ENCODE measurements around the gene ACSL1. TPM values are rescaled to one million over a fixed set of nuclear protein-coding genes. Genes with fewer than 3 reads are reported as not detected.

ACSL1 gene
- polyA plus RNA-seq, 2 of the 4 experiments (the other 2 are of a cell fraction) = 10.0 to 12.4 TPM

GRCh38 chr4:184796906-184797305, 28.9 kb downstream of the ACSL1 start:
- peaks cover 10% of the 10 kb centered on the region for H3K4me1 ChIP-seq
- CTCF ChIA-PET = interaction anchor here (2.1 kb wide), 1 partner anchor 10 kb away, joined by 4 read pairs; no protein-coding TSS in a partner anchor
- POLR2A ChIA-PET = no interaction called here
- H3K9me3 ChIP-seq = no peaks in the 10 kb centered on the region
- FAIRE-seq = no peak
- H3K4me2 ChIP-seq = no peak overlapping the region
- H3K27ac ChIP-seq = no peak overlapping the region
- DNase-seq (ENCODE audit: low read depth in 1 of 2, low spot score in 1 of 2) = no peak
- TF ChIP-seq NFE2L2 (conservative IDR thresholded peaks at IDR 0.05; ENCODE audit: low read length) (no peak), CHD4 (IDR thresholded peaks at IDR 0.05; ENCODE audit: borderline replicate concordance) (no peak), MAZ (IDR thresholded peaks at IDR 0.05; ENCODE audit: borderline replicate concordance, low read depth, low read length) (no peak), CHD2 (IDR thresholded peaks at IDR 0.05; ENCODE audit: low read length, partially characterized antibody) (no peak), POLR2A (IDR thresholded peaks at IDR 0.05; ENCODE audit: low read length) (no peak), KDM5A (IDR thresholded peaks at IDR 0.05) (no peak), BHLHE40 (IDR thresholded peaks at IDR 0.05; ENCODE audit: low read depth, low read length) (no peak), EP300 (IDR thresholded peaks at IDR 0.05) (no peak), ZFP36 (IDR thresholded peaks at IDR 0.05; ENCODE audit: borderline replicate concordance, partially characterized antibody) (no peak), EHF (CRISPR knock-in tag; IDR thresholded peaks at IDR 0.05) (no peak), JUNB (IDR thresholded peaks at IDR 0.05) (no peak)
- TF ChIP-seq, protein P1, sequence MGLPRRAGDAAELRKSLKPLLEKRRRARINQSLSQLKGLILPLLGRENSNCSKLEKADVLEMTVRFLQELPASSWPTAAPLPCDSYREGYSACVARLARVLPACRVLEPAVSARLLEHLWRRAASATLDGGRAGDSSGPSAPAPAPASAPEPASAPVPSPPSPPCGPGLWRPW (IDR thresholded peaks at IDR 0.05) = no peak
- H3K4me3 ChIP-seq = no peak overlapping the region
- WGBS (ENCODE audit: missing lambda C conversion rate) = 85% methylated on average over 9 of the region's 9 CpGs
- ATAC-seq = no peak

- CTCF ChIA-PET = interaction anchor here (0.8 to 2.1 kb wide), 2 partner anchors 8 to 30 kb away, joined by 3 to 4 read pairs; no protein-coding TSS in a partner anchor
- TF ChIP-seq POLR2A (IDR thresholded peaks at IDR 0.05; ENCODE audit: low read length) (no peak), TFCP2L1 (CRISPR knock-in tag; IDR thresholded peaks at IDR 0.05) (no peak), MAZ (IDR thresholded peaks at IDR 0.05; ENCODE audit: borderline replicate concordance, low read depth, low read length) (no peak), HOXA7 (CRISPR knock-in tag; IDR thresholded peaks at IDR 0.05) (no peak), CBX2 (IDR thresholded peaks at IDR 0.05; ENCODE audit: borderline replicate concordance, low read depth) (no peak), JUNB (IDR thresholded peaks at IDR 0.05) (no peak)
- no peaks in the 10 kb centered on the region for H3K9me3 ChIP-seq
- DNase-seq (ENCODE audit: low read depth in 1 of 2, low spot score in 1 of 2) (no peak), ATAC-seq (no peak), FAIRE-seq (no peak)
- POLR2A ChIA-PET = no interaction called here
- 90% methylated on average over 9 of the region's 9 CpGs for WGBS (ENCODE audit: missing lambda C conversion rate)
- no peak overlapping the region for H3K27ac ChIP-seq
- H3K4me2 ChIP-seq = no peak overlapping the region
- peaks cover 10% of the 10 kb centered on the region for H3K4me1 ChIP-seq
- H3K4me3 ChIP-seq = no peak overlapping the region
These were observed 30.4 kb downstream of the ACSL1 start for GRCh38 chr4:184795214-184795844.

DNA sequence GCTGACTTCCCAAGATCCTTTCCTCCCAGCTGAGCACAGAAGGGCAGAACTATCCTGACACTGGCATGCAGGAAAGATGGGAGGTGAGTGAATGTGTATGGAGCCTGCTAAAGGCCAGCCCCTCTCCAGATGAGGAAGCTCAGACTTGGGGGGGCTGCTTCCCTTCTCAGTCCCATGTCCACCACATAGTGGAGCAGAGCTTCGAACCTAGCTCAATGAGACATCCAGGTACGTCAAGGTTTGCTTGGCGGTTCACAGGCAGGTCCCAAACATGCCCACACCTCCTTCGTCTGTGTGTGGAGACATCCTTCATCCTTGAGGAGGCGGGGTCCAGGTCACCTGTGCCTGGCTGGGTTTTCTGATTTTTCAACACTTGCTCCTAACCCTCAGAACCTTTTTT, 31.3 kb downstream of the ACSL1 start:
- Histone ChIP-seq H3K4me1 (peaks cover 10% of the 10 kb centered on the region), H3K27ac (no peak overlapping the region; a peak in 1 of 6 replicates), H3K9me3 (no peaks in the 10 kb centered on the region), H3K4me2 (no peak overlapping the region), H3K4me3 (no peak overlapping the region)
- 88% methylated on average over 5 of the region's 5 CpGs for WGBS (ENCODE audit: missing lambda C conversion rate)
- FAIRE-seq (no peak), ATAC-seq (no peak), DNase-seq (ENCODE audit: low read depth in 1 of 2, low spot score in 1 of 2) (no peak)
- ChIA-PET CTCF (no interaction called here), POLR2A (no interaction called here)
- no peak for TF ChIP-seq CTCF (IDR thresholded peaks at IDR 0.05)
- TF ChIP-seq, protein P2, sequence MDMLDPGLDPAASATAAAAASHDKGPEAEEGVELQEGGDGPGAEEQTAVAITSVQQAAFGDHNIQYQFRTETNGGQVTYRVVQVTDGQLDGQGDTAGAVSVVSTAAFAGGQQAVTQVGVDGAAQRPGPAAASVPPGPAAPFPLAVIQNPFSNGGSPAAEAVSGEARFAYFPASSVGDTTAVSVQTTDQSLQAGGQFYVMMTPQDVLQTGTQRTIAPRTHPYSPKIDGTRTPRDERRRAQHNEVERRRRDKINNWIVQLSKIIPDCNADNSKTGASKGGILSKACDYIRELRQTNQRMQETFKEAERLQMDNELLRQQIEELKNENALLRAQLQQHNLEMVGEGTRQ (IDR thresholded peaks at IDR 0.05) = no peak
- TF ChIP-seq ATOH8 (CRISPR knock-in tag; IDR thresholded peaks at IDR 0.05; ENCODE audit: low read depth) = no peak
- no peak for TF ChIP-seq CEBPB (IDR thresholded peaks at IDR 0.05)
- no peak for TF ChIP-seq FOSL2 (IDR thresholded peaks at IDR 0.05)
- TF ChIP-seq FOSL2 (CRISPR knock-in tag; IDR thresholded peaks at IDR 0.05) = no peak
- TF ChIP-seq, protein P3, sequence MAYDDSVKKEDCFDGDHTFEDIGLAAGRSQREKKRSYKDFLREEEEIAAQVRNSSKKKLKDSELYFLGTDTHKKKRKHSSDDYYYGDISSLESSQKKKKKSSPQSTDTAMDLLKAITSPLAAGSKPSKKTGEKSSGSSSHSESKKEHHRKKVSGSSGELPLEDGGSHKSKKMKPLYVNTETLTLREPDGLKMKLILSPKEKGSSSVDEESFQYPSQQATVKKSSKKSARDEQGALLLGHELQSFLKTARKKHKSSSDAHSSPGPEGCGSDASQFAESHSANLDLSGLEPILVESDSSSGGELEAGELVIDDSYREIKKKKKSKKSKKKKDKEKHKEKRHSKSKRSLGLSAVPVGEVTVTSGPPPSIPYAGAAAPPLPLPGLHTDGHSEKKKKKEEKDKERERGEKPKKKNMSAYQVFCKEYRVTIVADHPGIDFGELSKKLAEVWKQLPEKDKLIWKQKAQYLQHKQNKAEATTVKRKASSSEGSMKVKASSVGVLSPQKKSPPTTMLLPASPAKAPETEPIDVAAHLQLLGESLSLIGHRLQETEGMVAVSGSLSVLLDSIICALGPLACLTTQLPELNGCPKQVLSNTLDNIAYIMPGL (CRISPR knock-in tag; IDR thresholded peaks at IDR 0.05; ENCODE audit: borderline replicate concordance) = no peak
- TF ChIP-seq ZSCAN20 (CRISPR knock-in tag; IDR thresholded peaks at IDR 0.05) = no peak
- TF ChIP-seq ZNF302 (CRISPR knock-in tag; IDR thresholded peaks at IDR 0.05) = no peak
- TF ChIP-seq ZC3H11A (IDR thresholded peaks at IDR 0.05) = no peak
- TF ChIP-seq CHD2 (IDR thresholded peaks at IDR 0.05; ENCODE audit: low read length, partially characterized antibody) = no peak
- TF ChIP-seq, protein P4, sequence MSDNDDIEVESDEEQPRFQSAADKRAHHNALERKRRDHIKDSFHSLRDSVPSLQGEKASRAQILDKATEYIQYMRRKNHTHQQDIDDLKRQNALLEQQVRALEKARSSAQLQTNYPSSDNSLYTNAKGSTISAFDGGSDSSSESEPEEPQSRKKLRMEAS (IDR thresholded peaks at IDR 0.05) = no peak
- no peak for TF ChIP-seq HDAC2 (IDR thresholded peaks at IDR 0.05)
- no peak for TF ChIP-seq RAD21 (conservative IDR thresholded peaks at IDR 0.05 in 1 of 2, IDR thresholded peaks at IDR 0.05 in 1 of 2)
- no peak for TF ChIP-seq NR3C1 (IDR thresholded peaks at IDR 0.05)
- TF ChIP-seq POLR2AphosphoS2 (conservative IDR thresholded peaks at IDR 0.05; ENCODE audit: low read length) = no peak
- TF ChIP-seq ESRRA (IDR thresholded peaks at IDR 0.05; ENCODE audit: borderline replicate concordance, low read length) = no peak

All from A549 (cell line).